Measurements from ENCODE around the gene SF3B1. TPM values are rescaled to one million over a fixed set of nuclear protein-coding genes. Genes with fewer than 3 reads are reported as not detected.
"Not testable (repeated sequence)": the region's sequence is repeated elsewhere in the genome, so short reads cannot be mapped to it uniquely, and the experiment has no call there.

The SF3B1 gene, protein sequence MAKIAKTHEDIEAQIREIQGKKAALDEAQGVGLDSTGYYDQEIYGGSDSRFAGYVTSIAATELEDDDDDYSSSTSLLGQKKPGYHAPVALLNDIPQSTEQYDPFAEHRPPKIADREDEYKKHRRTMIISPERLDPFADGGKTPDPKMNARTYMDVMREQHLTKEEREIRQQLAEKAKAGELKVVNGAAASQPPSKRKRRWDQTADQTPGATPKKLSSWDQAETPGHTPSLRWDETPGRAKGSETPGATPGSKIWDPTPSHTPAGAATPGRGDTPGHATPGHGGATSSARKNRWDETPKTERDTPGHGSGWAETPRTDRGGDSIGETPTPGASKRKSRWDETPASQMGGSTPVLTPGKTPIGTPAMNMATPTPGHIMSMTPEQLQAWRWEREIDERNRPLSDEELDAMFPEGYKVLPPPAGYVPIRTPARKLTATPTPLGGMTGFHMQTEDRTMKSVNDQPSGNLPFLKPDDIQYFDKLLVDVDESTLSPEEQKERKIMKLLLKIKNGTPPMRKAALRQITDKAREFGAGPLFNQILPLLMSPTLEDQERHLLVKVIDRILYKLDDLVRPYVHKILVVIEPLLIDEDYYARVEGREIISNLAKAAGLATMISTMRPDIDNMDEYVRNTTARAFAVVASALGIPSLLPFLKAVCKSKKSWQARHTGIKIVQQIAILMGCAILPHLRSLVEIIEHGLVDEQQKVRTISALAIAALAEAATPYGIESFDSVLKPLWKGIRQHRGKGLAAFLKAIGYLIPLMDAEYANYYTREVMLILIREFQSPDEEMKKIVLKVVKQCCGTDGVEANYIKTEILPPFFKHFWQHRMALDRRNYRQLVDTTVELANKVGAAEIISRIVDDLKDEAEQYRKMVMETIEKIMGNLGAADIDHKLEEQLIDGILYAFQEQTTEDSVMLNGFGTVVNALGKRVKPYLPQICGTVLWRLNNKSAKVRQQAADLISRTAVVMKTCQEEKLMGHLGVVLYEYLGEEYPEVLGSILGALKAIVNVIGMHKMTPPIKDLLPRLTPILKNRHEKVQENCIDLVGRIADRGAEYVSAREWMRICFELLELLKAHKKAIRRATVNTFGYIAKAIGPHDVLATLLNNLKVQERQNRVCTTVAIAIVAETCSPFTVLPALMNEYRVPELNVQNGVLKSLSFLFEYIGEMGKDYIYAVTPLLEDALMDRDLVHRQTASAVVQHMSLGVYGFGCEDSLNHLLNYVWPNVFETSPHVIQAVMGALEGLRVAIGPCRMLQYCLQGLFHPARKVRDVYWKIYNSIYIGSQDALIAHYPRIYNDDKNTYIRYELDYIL
- total RNA-seq (ENCODE audit: low replicate concordance) = 462 and 787 TPM in 2 replicates

GRCh38 chr2:197434541-197435513 is at the start of gene SF3B1:
SF3B1 (minus strand) TSS chr2:197435028; CDS start chr2:197434999, 29 bp downstream.
- Mint-ChIP-seq H3K36me3 (peaks cover 12% of the 10 kb centered on the region), H3K4me1 (peaks cover 27% of the 10 kb centered on the region), H3K27me3 (ENCODE audit: insufficient read depth, low read depth) (no peaks in the 10 kb centered on the region), H3K27ac (peak within 1 kb of the TSS; percentile 80), H3K4me3 (peak within 1 kb of the TSS; percentile 94), H3K9me3 (no peaks in the 10 kb centered on the region)
- peaks cover 47% of the 10 kb centered on the region for H4K20me1 ChIP-seq (ENCODE audit: low read depth)
- DNase-seq (ENCODE audit: low spot score) = peak; percentile 98
- TF ChIP-seq, protein P1, sequence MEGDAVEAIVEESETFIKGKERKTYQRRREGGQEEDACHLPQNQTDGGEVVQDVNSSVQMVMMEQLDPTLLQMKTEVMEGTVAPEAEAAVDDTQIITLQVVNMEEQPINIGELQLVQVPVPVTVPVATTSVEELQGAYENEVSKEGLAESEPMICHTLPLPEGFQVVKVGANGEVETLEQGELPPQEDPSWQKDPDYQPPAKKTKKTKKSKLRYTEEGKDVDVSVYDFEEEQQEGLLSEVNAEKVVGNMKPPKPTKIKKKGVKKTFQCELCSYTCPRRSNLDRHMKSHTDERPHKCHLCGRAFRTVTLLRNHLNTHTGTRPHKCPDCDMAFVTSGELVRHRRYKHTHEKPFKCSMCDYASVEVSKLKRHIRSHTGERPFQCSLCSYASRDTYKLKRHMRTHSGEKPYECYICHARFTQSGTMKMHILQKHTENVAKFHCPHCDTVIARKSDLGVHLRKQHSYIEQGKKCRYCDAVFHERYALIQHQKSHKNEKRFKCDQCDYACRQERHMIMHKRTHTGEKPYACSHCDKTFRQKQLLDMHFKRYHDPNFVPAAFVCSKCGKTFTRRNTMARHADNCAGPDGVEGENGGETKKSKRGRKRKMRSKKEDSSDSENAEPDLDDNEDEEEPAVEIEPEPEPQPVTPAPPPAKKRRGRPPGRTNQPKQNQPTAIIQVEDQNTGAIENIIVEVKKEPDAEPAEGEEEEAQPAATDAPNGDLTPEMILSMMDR (IDR thresholded peaks at IDR 0.05) = no peak
- TF ChIP-seq EZH2phosphoT487 (IDR thresholded peaks at IDR 0.05) = no peak
- no peak for TF ChIP-seq EZH2 (IDR thresholded peaks at IDR 0.05)
- no peaks in the 10 kb centered on the region for H3F3A ChIP-seq (ENCODE audit: low read depth)
- H3K27ac ChIP-seq = peak within 1 kb of the TSS; percentile 93
- H3K36me3 ChIP-seq = no peaks in the 10 kb centered on the region
- peaks cover 62% of the 10 kb centered on the region for H3K79me2 ChIP-seq (ENCODE audit: low read depth)
- H3K4me2 ChIP-seq = peak within 1 kb of the TSS; percentile 90
- H2AFZ ChIP-seq (replicated peaks) = peak within 1 kb of the TSS; percentile 80
- no peaks in the 10 kb centered on the region for H3K9me3 ChIP-seq (ENCODE audit: low read depth)
- peak within 1 kb of the TSS; percentile 96 for H3K4me3 ChIP-seq
- H3K27me3 ChIP-seq = no peaks in the 10 kb centered on the region
- H3K4me1 ChIP-seq = peaks cover 12% of the 10 kb centered on the region
- H3K9ac ChIP-seq = peak within 1 kb of the TSS; percentile 98

DNA sequence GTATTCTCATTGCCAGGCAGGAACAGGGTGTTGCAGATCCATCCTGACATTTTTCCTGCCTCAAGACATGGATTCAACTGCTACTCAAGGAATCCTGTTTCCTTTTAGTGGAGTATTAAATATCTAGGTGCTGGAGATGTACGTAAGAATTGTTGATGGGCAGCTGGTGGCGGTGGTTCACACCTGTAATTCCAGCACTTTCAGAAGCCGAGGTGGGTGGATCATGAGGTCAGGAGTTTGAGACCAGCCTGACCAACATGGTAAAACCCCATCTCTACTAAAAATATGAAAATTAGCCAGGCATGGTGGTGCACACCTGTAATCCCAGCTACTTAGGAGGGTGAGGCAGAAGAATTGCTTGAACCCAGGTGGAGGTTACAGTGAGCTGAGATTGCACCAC is 49.4 kb upstream of the SF3B1 start:
- Histone ChIP-seq H3K36me3 (peaks cover 19% of the 10 kb centered on the region), H3F3A (ENCODE audit: low read depth) (peaks cover 54% of the 10 kb centered on the region)
- H3K36me3 Mint-ChIP-seq = peaks cover 36% of the 10 kb centered on the region
- H3K4me1 Mint-ChIP-seq; H3K27ac ChIP-seq; H3K79me2 ChIP-seq (ENCODE audit: low read depth); H3K4me3 ChIP-seq; H4K20me1 ChIP-seq (ENCODE audit: low read depth); H3K4me3 Mint-ChIP-seq; DNase-seq (ENCODE audit: low spot score); H3K9me3 ChIP-seq (ENCODE audit: low read depth); H3K4me2 ChIP-seq; H3K27me3 ChIP-seq; H3K9ac ChIP-seq; H2AFZ ChIP-seq (replicated peaks); H3K27ac Mint-ChIP-seq; H3K27me3 Mint-ChIP-seq (ENCODE audit: insufficient read depth, low read depth); H3K4me1 ChIP-seq; H3K9me3 Mint-ChIP-seq: not testable (repeated sequence)

- H3K36me3 Mint-ChIP-seq = peaks cover 16% of the 10 kb centered on the region
- no peak for DNase-seq (ENCODE audit: low spot score)
- no peaks in the 10 kb centered on the region for H3K4me1 Mint-ChIP-seq
- Histone ChIP-seq H4K20me1 (ENCODE audit: low read depth) (no peaks in the 10 kb centered on the region), H3K79me2 (ENCODE audit: low read depth) (no peaks in the 10 kb centered on the region), H3F3A (ENCODE audit: low read depth) (peaks cover 22% of the 10 kb centered on the region), H3K36me3 (no peaks in the 10 kb centered on the region), H3K4me3 (no peak overlapping the region), H3K27ac (no peak overlapping the region), H3K9ac (no peak overlapping the region), H2AFZ (replicated peaks) (no peak overlapping the region), H3K27me3 (no peaks in the 10 kb centered on the region), H3K4me2 (no peak overlapping the region), H3K9me3 (ENCODE audit: low read depth) (no peaks in the 10 kb centered on the region), H3K4me1 (no peaks in the 10 kb centered on the region)
- H3K9me3 Mint-ChIP-seq = peaks cover 10% of the 10 kb centered on the region
- H3K4me3 Mint-ChIP-seq = no peak overlapping the region
- no peak overlapping the region for H3K27ac Mint-ChIP-seq
- H3K27me3 Mint-ChIP-seq (ENCODE audit: insufficient read depth, low read depth) = no peaks in the 10 kb centered on the region
- TF ChIP-seq, protein P1 (IDR thresholded peaks at IDR 0.05) = no peak
- no peak for TF ChIP-seq EZH2 (IDR thresholded peaks at IDR 0.05)
- no peak for TF ChIP-seq EZH2phosphoT487 (IDR thresholded peaks at IDR 0.05)
Observed at GRCh38 chr2:197480165-197481036, 45.6 kb upstream of the SF3B1 start.

Data from neural progenitor cell (in vitro differentiated cells).